Coronary artery (tissue), 2 donors: ENCODE data around the gene CWC27.

Experiments
- DNase-seq: peaks from one replicate; pipeline ENCODE4 v3.0.0-alpha.2; 2017; ENCODE audit warnings: low spot score
- H3K27ac ChIP-seq, 2 donors: fragments of 200-600 bp; sonication (generic); one replicate each; pipeline ENCODE4 v1.5.1; 2016 to 2019
- H3K4me3 ChIP-seq: fragments of 200-600 bp; sonication (generic); 2 replicates; pipeline ENCODE4 v1.5.1; 2016; ENCODE audit warnings: mild to moderate bottlenecking, moderate library complexity
- CTCF ChIP-seq: fragments of 200-600 bp; sonication (generic); IDR thresholded peaks from one replicate; pipeline ENCODE4 v1.5.1; 2019; ENCODE audit warnings: antibody characterized with exemption

Gene CWC27

GRCh38 chr5:65035211-65036206 is 266.8 kb downstream of the CWC27 start:
- peak overlapping the region; percentile 90 to 98 for H3K27ac ChIP-seq
- no peak for TF ChIP-seq CTCF
- peak; percentile 93 for DNase-seq
- peak overlapping the region; percentile 79 for H3K4me3 ChIP-seq

- no peak for TF ChIP-seq CTCF
- DNase-seq = no peak
- Histone ChIP-seq H3K4me3 (no peak overlapping the region), H3K27ac (peak overlapping the region; percentile 90 to 98)
Observed at GRCh38 chr5:65037831-65038815, 269.4 kb downstream of the CWC27 start.

GRCh38 chr5:65041296-65042158 is 272.8 kb downstream of the CWC27 start:
- peak overlapping the region; percentile 14 to 57 for H3K27ac ChIP-seq
- H3K4me3 ChIP-seq = no peak overlapping the region
- no peak for TF ChIP-seq CTCF
- DNase-seq = no peak

- DNase-seq = no peak
- Histone ChIP-seq H3K4me3 (no peak overlapping the region), H3K27ac (no peak overlapping the region)
- TF ChIP-seq CTCF = no peak
Observed at GRCh38 chr5:65043843-65044359, 275.2 kb downstream of the CWC27 start.

GRCh38 chr5:65047225-65047624 is 278.5 kb downstream of the CWC27 start:
- H3K27ac ChIP-seq = no peak overlapping the region
- no peak for DNase-seq
- no peak overlapping the region for H3K4me3 ChIP-seq
- no peak for TF ChIP-seq CTCF
